ENCODE measurements around the gene KANTR. TPM values are rescaled to one million over a fixed set of nuclear protein-coding genes. Genes with fewer than 3 reads are reported as not detected.

Gene KANTR
- total RNA-seq, 1 donor from 2014 or later: 14.4 TPM

- no peaks in the 10 kb centered on the region for H3K36me3 Mint-ChIP-seq
- H3K9me3 Mint-ChIP-seq: no peaks in the 10 kb centered on the region
- no peak for DNase-seq (ENCODE audit: extremely low spot score, unreplicated experiment)
- no peak overlapping the region for H3K4me3 Mint-ChIP-seq
- H3K4me1 Mint-ChIP-seq (ENCODE audit: unreplicated experiment): peaks cover 12% of the 10 kb centered on the region
- H3K27ac Mint-ChIP-seq: no peak overlapping the region
- H3K27me3 Mint-ChIP-seq: no peaks in the 10 kb centered on the region
- no peak for TF ChIP-seq CTCF (conservative IDR thresholded peaks at IDR 0.05)
These were observed 16.4 kb upstream of the KANTR start for GRCh38 chrX:53077207-53078197.

- H3K36me3 Mint-ChIP-seq: no peaks in the 10 kb centered on the region
- no peak overlapping the region for H3K4me3 Mint-ChIP-seq
- H3K27ac Mint-ChIP-seq: no peak overlapping the region
- no peak for DNase-seq (ENCODE audit: extremely low spot score, unreplicated experiment)
- peaks cover 12% of the 10 kb centered on the region for H3K4me1 Mint-ChIP-seq (ENCODE audit: unreplicated experiment)
- no peaks in the 10 kb centered on the region for H3K27me3 Mint-ChIP-seq
- TF ChIP-seq CTCF (conservative IDR thresholded peaks at IDR 0.05): no peak
- H3K9me3 Mint-ChIP-seq: no peaks in the 10 kb centered on the region
These were observed 15.0 kb upstream of the KANTR start for GRCh38 chrX:53078943-53079342.

GRCh38 chrX:53080628-53081580, 13.0 kb upstream of the KANTR start:
- no peaks in the 10 kb centered on the region for H3K27me3 Mint-ChIP-seq
- peaks cover 9% of the 10 kb centered on the region for H3K36me3 Mint-ChIP-seq
- H3K27ac Mint-ChIP-seq: peak overlapping the region; percentile 87
- peaks cover 21% of the 10 kb centered on the region for H3K4me1 Mint-ChIP-seq (ENCODE audit: unreplicated experiment)
- no peaks in the 10 kb centered on the region for H3K9me3 Mint-ChIP-seq
- H3K4me3 Mint-ChIP-seq: peak overlapping the region; percentile 86
- TF ChIP-seq CTCF (conservative IDR thresholded peaks at IDR 0.05): no peak
- DNase-seq (ENCODE audit: extremely low spot score, unreplicated experiment): peak; percentile 29

GRCh38 chrX:53081925-53082772, 11.8 kb upstream of the KANTR start, which contains the start of gene TSPYL2:
TSS of gene TSPYL2 (plus strand) at chrX:53082367. CDS start at chrX:53082499, 132 bp downstream.
- Mint-ChIP-seq H3K27me3 (no peaks in the 10 kb centered on the region), H3K36me3 (peaks cover 13% of the 10 kb centered on the region), H3K27ac (peak within 1 kb of the TSS; percentile 97), H3K4me3 (peak within 1 kb of the TSS; percentile 95), H3K9me3 (no peaks in the 10 kb centered on the region), H3K4me1 (ENCODE audit: unreplicated experiment) (peaks cover 27% of the 10 kb centered on the region)
- DNase-seq (ENCODE audit: extremely low spot score, unreplicated experiment): peak; percentile 93
- no peak for TF ChIP-seq CTCF (conservative IDR thresholded peaks at IDR 0.05)
